Vagina (tissue), 2 donors: ENCODE data around the gene ATRIP. TPM values are rescaled to one million over a fixed set of nuclear protein-coding genes. Genes with fewer than 3 reads are reported as not detected.

ENCODE experiments used
- DNase-seq, 2 donors: peaks; one replicate each; pipeline ENCODE4 v3.0.0-alpha.2; 2017; ENCODE audit errors: extremely low spot score in 2 of 2
- H3K27ac ChIP-seq: fragments of 200-600 bp; sonication (generic); one replicate; pipeline ENCODE4 v1.5.1; 2019
- H3K27me3 ChIP-seq: fragments of 200-600 bp; sonication (generic); one replicate; pipeline ENCODE4 v1.5.1; 2019
- H3K36me3 ChIP-seq, 2 donors: fragments of 200-600 bp; sonication (generic); one replicate each; pipeline ENCODE4 v1.5.1; 2017 to 2019
- H3K4me1 ChIP-seq: fragments of 200-600 bp; sonication (generic); one replicate; pipeline ENCODE4 v1.5.1; 2019
- H3K4me3 ChIP-seq, 2 donors: fragments of 200-600 bp; sonication (generic); 1 replicate in 1 of 2; 2 replicates in 1 of 2; pipeline ENCODE4 v1.5.1; 2016 to 2019
- H3K9me3 ChIP-seq: fragments of 200-600 bp; sonication (generic); one replicate; pipeline ENCODE4 v1.5.1; 2019
- POLR2A ChIP-seq, 2 donors: fragments of 450-650 bp; IDR thresholded peaks; one replicate each; pipeline ENCODE4 v1.6.1; 2017; ENCODE audit warnings: antibody characterized with exemption in 2 of 2, mild to moderate bottlenecking in 2 of 2, moderate library complexity in 2 of 2
- POLR2AphosphoS5 ChIP-seq, 2 donors: sonication (generic); formaldehyde crosslinking; IDR thresholded peaks; one replicate each; pipeline ENCODE4 v1.9.0; 2017; ENCODE audit warnings: antibody characterized with exemption in 2 of 2, mild to moderate bottlenecking in 2 of 2, low read depth in 1 of 2; ENCODE audit not compliant: insufficient read depth in 1 of 2
- intact Hi-C: fragments of 100-400 bp; cut with DNase I; formaldehyde crosslinking; loops from one replicate; pipeline ENCODE4 v1.15.1; 2023
- total RNA-seq: library from RNA; depleted of rRNA; stranded (reverse); fragments of >200 nt; gene quantifications from one replicate; pipeline ENCODE4 v1.2.3, GENCODE V29; 2016
- TF ChIP-seq, protein P1 (sequence below), 3 experiments: fragments of 450-650 bp in 2 of 3; fragments of 200-600 bp in 1 of 3; sonication (generic) in 1 of 3; IDR thresholded peaks; one replicate each; pipeline ENCODE4 v1.5.1; 2017 to 2019; ENCODE audit warnings: antibody characterized with exemption in 3 of 3, mild to moderate bottlenecking in 2 of 3, moderate library complexity in 2 of 3

The ATRIP gene
- total RNA-seq, 1 donor from 2014 or later, result 13.8 TPM

DNA sequence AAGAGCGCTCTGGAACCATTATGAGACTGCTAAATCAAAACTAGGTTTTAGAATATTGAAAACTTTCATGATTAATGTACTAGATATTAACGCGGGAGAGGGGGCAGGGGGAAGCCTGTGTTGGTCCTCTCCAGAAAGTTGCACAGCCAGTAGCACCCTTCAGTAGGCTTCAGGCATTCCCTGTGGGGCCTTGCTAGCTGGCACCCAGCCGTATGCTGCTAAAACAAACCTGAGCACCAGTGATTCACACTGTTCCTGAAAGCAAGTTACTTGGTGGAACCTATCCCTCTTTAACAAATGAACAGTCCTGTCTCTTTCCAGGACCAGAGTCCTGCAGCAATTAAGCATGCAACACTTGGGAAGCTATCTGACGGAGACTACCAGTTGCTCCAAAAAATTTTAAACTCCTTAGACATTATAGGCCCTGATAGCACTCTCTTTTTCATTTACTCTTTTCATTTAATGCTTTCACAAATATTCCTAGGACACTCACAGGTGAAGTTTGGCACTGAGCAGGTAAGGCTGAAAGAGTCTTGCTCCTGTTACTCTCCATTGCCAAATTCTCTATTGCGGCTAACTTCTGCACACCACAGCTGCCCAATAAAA lies 1.2 kb upstream of the ATRIP start:
- no peak for TF ChIP-seq POLR2AphosphoS5 (IDR thresholded peaks at IDR 0.05; ENCODE audit: insufficient read depth in 1 of 2, low read depth in 1 of 2)
- TF ChIP-seq, protein P1, sequence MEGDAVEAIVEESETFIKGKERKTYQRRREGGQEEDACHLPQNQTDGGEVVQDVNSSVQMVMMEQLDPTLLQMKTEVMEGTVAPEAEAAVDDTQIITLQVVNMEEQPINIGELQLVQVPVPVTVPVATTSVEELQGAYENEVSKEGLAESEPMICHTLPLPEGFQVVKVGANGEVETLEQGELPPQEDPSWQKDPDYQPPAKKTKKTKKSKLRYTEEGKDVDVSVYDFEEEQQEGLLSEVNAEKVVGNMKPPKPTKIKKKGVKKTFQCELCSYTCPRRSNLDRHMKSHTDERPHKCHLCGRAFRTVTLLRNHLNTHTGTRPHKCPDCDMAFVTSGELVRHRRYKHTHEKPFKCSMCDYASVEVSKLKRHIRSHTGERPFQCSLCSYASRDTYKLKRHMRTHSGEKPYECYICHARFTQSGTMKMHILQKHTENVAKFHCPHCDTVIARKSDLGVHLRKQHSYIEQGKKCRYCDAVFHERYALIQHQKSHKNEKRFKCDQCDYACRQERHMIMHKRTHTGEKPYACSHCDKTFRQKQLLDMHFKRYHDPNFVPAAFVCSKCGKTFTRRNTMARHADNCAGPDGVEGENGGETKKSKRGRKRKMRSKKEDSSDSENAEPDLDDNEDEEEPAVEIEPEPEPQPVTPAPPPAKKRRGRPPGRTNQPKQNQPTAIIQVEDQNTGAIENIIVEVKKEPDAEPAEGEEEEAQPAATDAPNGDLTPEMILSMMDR (IDR thresholded peaks at IDR 0.05), result no peak
- no peak for TF ChIP-seq POLR2A (IDR thresholded peaks at IDR 0.05)
- peak overlapping the region in 1 of 2 donors; percentile 89 for H3K4me3 ChIP-seq

DNA sequence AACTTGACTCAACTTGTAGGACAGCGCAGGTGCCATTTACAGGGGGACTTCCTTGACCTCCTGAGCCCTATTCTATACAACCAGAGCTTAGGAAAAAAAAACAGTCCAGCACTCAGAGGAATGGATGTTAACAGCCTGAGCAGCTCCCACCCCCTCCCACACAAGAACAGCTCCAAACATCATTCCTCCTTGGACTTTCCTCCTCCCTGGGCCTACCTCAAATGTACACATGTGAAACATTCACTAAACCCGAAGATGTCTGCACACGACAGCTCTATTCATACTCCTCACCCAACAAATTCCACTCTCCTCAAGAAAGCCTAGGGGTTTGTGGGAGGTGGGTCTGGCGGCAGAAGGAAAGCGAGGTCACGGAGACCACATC lies 503 bp upstream of the ATRIP start:
- DNase-seq, result no peak
- no peaks in the 10 kb centered on the region for H3K27me3 ChIP-seq
- H3K36me3 ChIP-seq, result peaks cover 0 to 20% of the 10 kb centered on the region in 2 donors
- H3K27ac ChIP-seq, result peak overlapping the region; percentile 78
- H3K4me3 ChIP-seq, result peak overlapping the region; percentile 72 to 89
- no peaks in the 10 kb centered on the region for H3K9me3 ChIP-seq
- peaks cover 40% of the 10 kb centered on the region for H3K4me1 ChIP-seq
- no peak for TF ChIP-seq POLR2A (IDR thresholded peaks at IDR 0.05)
- TF ChIP-seq, protein P1 (IDR thresholded peaks at IDR 0.05), result no peak
- no peak for TF ChIP-seq POLR2AphosphoS5 (IDR thresholded peaks at IDR 0.05; ENCODE audit: insufficient read depth in 1 of 2, low read depth in 1 of 2)
- intact Hi-C loops, result no loop called here

More for the DNA sequence above, 1.2 kb upstream of the ATRIP start:
- Histone ChIP-seq H3K36me3 (peaks cover 0 to 19% of the 10 kb centered on the region in 2 donors), H3K9me3 (no peaks in the 10 kb centered on the region), H3K27me3 (no peaks in the 10 kb centered on the region), H3K27ac (no peak overlapping the region), H3K4me1 (peaks cover 45% of the 10 kb centered on the region)
- intact Hi-C loops, result no loop called here
- DNase-seq, result no peak

DNA sequence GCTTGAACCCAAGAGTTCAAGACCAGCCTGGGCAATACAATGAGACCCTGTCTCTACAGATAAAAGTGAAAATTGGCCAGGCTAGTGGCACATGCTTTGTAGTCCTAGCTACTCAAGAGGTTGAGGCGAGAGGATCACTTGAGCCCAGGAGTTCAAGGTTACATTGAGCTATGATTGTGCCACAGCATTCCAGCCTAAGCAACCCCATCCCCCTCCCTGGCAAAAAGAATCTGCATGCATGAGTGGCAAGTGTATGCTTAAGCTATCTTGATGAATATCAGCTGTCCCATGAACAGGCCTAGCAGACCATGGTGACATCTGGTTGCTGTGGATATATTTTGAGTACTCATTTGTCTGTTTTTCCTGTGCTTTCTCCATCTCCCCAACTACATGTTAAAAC lies 4.7 kb downstream of the ATRIP start:
- Histone ChIP-seq H3K36me3 (peaks cover 0 to 37% of the 10 kb centered on the region in 2 donors), H3K9me3 (no peaks in the 10 kb centered on the region), H3K27ac (no peak overlapping the region), H3K4me3 (no peak overlapping the region), H3K4me1 (peaks cover 17% of the 10 kb centered on the region), H3K27me3 (no peaks in the 10 kb centered on the region)
- no peak for DNase-seq
- TF ChIP-seq POLR2A (IDR thresholded peaks at IDR 0.05) (no peak), POLR2AphosphoS5 (IDR thresholded peaks at IDR 0.05; ENCODE audit: insufficient read depth in 1 of 2, low read depth in 1 of 2) (no peak)
- TF ChIP-seq, protein P1 (IDR thresholded peaks at IDR 0.05), result no peak
- intact Hi-C loops, result no loop called here

DNA sequence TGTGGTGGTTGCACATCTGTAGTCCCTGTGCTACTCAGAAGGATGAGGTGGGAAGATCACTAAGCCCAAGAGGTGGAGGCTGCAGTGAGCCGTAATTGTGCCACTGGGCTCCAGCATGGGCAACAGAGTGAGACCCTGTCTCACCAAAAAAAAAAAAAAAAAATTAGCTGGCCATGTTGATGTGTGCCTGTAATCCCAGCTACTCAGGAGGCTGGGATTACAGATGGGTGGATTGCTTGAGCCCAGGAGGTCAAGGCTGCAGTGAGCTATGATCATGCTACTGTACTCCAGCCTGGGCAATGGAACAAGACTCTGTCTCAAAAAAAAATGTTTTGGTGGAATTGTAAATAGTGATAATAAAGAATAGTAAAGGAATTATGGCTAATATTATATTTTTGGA lies 9.9 kb downstream of the ATRIP start:
- H3K9me3 ChIP-seq, result no peaks in the 10 kb centered on the region
- DNase-seq, result no peak
- H3K27ac ChIP-seq, result no peak overlapping the region
- TF ChIP-seq POLR2AphosphoS5 (IDR thresholded peaks at IDR 0.05; ENCODE audit: insufficient read depth in 1 of 2, low read depth in 1 of 2) (no peak), POLR2A (IDR thresholded peaks at IDR 0.05) (no peak)
- TF ChIP-seq, protein P1 (IDR thresholded peaks at IDR 0.05), result no peak
- no peaks in the 10 kb centered on the region for H3K27me3 ChIP-seq
- peaks cover 0 to 53% of the 10 kb centered on the region in 2 donors for H3K36me3 ChIP-seq
- intact Hi-C loops, result no loop called here
- no peaks in the 10 kb centered on the region for H3K4me1 ChIP-seq
- no peak overlapping the region for H3K4me3 ChIP-seq

DNA sequence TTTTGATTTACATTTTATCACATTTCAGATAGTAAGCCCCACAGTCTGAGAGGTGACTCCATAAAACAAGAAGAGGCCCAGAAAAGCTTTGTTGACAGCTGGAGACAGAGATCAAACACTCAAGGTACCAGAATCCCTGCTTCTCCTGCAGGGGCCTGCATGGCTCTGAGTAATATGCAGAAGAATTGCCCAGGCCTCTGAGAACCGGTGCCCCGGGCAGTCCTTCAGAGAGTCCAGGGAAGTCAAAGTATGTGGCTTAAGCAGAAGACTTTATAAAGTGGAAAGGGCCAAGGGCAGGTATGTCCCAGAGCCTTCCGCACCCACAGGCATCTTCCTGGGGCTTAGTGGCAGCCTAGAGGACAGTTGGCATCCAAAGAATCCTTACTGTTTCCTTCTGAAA lies 12.8 kb downstream of the ATRIP start:
- TF ChIP-seq POLR2A (IDR thresholded peaks at IDR 0.05) (no peak), POLR2AphosphoS5 (IDR thresholded peaks at IDR 0.05; ENCODE audit: insufficient read depth in 1 of 2, low read depth in 1 of 2) (no peak)
- TF ChIP-seq, protein P1 (IDR thresholded peaks at IDR 0.05), result no peak
- DNase-seq, result no peak
- Histone ChIP-seq H3K27ac (no peak overlapping the region), H3K4me1 (no peaks in the 10 kb centered on the region), H3K27me3 (no peaks in the 10 kb centered on the region), H3K9me3 (no peaks in the 10 kb centered on the region), H3K36me3 (peaks cover 0 to 38% of the 10 kb centered on the region in 2 donors), H3K4me3 (no peak overlapping the region)
- intact Hi-C loops, result no loop called here
